HepG2 (cell line): Measurements from ENCODE around the gene BAIAP2L1.

ENCODE experiments used
- MAFF ChIP-seq: IDR thresholded peaks from 2 replicates; pipeline ENCODE4 v1.6.1; 2011; ENCODE audit warnings: low read depth, low read length, improper control_type of control experiment
- RFXANK ChIP-seq: IDR thresholded peaks from 2 replicates; pipeline ENCODE4 v1.6.1; 2016
- ZFX ChIP-seq: sonication (generic); formaldehyde crosslinking; IDR thresholded peaks from 2 replicates; pipeline ENCODE4 v1.4.0; 2020; ENCODE audit warnings: mild to moderate bottlenecking, low read depth, missing genetic modification reagents, moderate library complexity
- ZNF224 ChIP-seq: sonication (generic); formaldehyde crosslinking; IDR thresholded peaks from 2 replicates; pipeline ENCODE4 v1.5.0; 2020; ENCODE audit warnings: mild to moderate bottlenecking, missing genetic modification reagents
- TF ChIP-seq, protein P1 (sequence below): sonication (generic); formaldehyde crosslinking; IDR thresholded peaks from 2 replicates; pipeline ENCODE4 v1.4.0; 2020; ENCODE audit warnings: missing genetic modification reagents

DNA sequence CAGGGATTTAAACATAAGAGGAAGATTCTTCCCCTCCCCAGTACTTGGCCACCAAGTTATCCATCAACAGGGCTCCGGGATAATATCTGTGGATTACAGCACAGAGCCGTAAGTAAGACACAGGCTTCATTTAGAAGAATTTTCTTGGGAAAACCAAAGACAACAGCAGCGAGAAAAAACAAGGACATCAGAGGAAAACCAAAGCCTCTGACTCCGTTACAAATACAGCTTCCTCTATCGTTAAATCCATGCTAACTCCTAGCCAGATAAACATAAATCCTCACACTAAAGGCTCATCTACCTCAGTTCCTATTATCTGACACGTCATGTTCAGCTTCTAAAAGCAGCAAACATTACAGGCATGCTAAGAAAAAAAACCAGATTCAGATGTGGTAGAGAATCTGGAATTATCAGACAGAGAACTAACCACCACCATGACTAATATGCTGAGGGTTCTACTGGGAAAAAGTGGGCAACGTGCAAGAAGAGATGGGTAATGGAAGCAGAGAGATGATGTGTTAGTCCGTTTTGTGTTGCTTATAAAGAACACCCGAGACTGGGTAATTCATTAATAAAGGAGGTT lies 71.0 kb downstream of the BAIAP2L1 start:
- TF ChIP-seq MAFF (no peak), RFXANK (CRISPR knock-in tag) (no peak), ZNF224 (CRISPR knock-in tag) (no peak), ZFX (no peak)
- TF ChIP-seq, protein P1, sequence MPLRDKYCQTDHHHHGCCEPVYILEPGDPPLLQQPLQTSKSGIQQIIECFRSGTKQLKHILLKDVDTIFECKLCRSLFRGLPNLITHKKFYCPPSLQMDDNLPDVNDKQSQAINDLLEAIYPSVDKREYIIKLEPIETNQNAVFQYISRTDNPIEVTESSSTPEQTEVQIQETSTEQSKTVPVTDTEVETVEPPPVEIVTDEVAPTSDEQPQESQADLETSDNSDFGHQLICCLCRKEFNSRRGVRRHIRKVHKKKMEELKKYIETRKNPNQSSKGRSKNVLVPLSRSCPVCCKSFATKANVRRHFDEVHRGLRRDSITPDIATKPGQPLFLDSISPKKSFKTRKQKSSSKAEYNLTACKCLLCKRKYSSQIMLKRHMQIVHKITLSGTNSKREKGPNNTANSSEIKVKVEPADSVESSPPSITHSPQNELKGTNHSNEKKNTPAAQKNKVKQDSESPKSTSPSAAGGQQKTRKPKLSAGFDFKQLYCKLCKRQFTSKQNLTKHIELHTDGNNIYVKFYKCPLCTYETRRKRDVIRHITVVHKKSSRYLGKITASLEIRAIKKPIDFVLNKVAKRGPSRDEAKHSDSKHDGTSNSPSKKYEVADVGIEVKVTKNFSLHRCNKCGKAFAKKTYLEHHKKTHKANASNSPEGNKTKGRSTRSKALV (CRISPR knock-in tag): no peak
